Activated CD4-positive, CD25-positive, alpha-beta regulatory T cell treated with anti-CD3 and anti-CD28 coated beads, Interleukin-2, amount 50 U/mL, for 72 hours (primary cell): Measurements from ENCODE around the gene ZNF618.

ENCODE experiments used
- DNase-seq: peaks from one replicate; pipeline ENCODE4 v3.0.0; 2021

ZNF618 gene

GRCh38 chr9:114086607-114087006 lies 210.5 kb downstream of the ZNF618 start:
- no peak for DNase-seq

- no peak for DNase-seq
Measured at GRCh38 chr9:114087721-114088120, 211.6 kb downstream of the ZNF618 start.

- DNase-seq = no peak
Measured at GRCh38 chr9:114088571-114089170, 212.6 kb downstream of the ZNF618 start.

- no peak for DNase-seq
Measured at GRCh38 chr9:114089206-114089840, 213.2 kb downstream of the ZNF618 start.

- DNase-seq = no peak
Measured at GRCh38 chr9:114090798-114091197, 214.7 kb downstream of the ZNF618 start.

- DNase-seq = no peak
Measured at GRCh38 chr9:114091711-114092110, 215.6 kb downstream of the ZNF618 start.

GRCh38 chr9:114092336-114092735 lies 216.2 kb downstream of the ZNF618 start:
- DNase-seq = no peak

- no peak for DNase-seq
Measured at GRCh38 chr9:114093031-114093471, 216.9 kb downstream of the ZNF618 start.

- DNase-seq = no peak
Measured at GRCh38 chr9:114093761-114094505, 217.8 kb downstream of the ZNF618 start.

- no peak for DNase-seq
Measured at GRCh38 chr9:114094971-114095370, 218.9 kb downstream of the ZNF618 start.

- DNase-seq = no peak
Measured at GRCh38 chr9:114096041-114096511, 220.0 kb downstream of the ZNF618 start.

- no peak for DNase-seq
Measured at GRCh38 chr9:114096866-114097612, 220.9 kb downstream of the ZNF618 start.

GRCh38 chr9:114097613-114098020 lies 221.5 kb downstream of the ZNF618 start:
- DNase-seq = no peak

- no peak for DNase-seq
Measured at GRCh38 chr9:114098021-114098935, 222.2 kb downstream of the ZNF618 start.

- DNase-seq = no peak
Measured at GRCh38 chr9:114098936-114099668, 223.0 kb downstream of the ZNF618 start, which contains the start of gene KIF12. Gene KIF12, minus strand, starts transcription at chr9:114099292. Its CDS starts 16 bp downstream, at chr9:114099276.

GRCh38 chr9:114099669-114100270 lies 223.7 kb downstream of the ZNF618 start:
- no peak for DNase-seq

GRCh38 chr9:114100536-114100935 lies 224.4 kb downstream of the ZNF618 start:
- DNase-seq = no peak

- no peak for DNase-seq
Measured at GRCh38 chr9:114102484-114102883, 226.4 kb downstream of the ZNF618 start.

GRCh38 chr9:114105236-114105635 lies 229.1 kb downstream of the ZNF618 start:
- DNase-seq = no peak
